Ectodermal cell (in vitro differentiated cells): ENCODE results near the gene DNAH7.

ENCODE experiments used
- H3K27ac ChIP-seq: 2 replicates; pipeline ENCODE4 v1.7.0; 2013; ENCODE audit warnings: mild to moderate bottlenecking, low read depth, low read length; ENCODE audit not compliant: insufficient read depth, poor library complexity, severe bottlenecking
- H3K27me3 ChIP-seq: 2 replicates; pipeline ENCODE4 v1.7.0; 2013; ENCODE audit warnings: mild to moderate bottlenecking, low read length; ENCODE audit not compliant: insufficient read depth, control insufficient read depth, poor library complexity, severe bottlenecking
- H3K36me3 ChIP-seq: one replicate; pipeline ENCODE4 v1.7.0; 2013; ENCODE audit warnings: low read length; ENCODE audit not compliant: control insufficient read depth, insufficient read depth
- H3K4me1 ChIP-seq: one replicate; pipeline ENCODE4 v1.7.0; 2013; ENCODE audit warnings: low read length; ENCODE audit not compliant: control insufficient read depth, insufficient read depth
- H3K4me3 ChIP-seq: 2 replicates; pipeline ENCODE4 v1.7.0; 2013; ENCODE audit warnings: low read depth, low read length, control low read depth; ENCODE audit not compliant: insufficient read depth
- H3K9me3 ChIP-seq: 2 replicates; pipeline ENCODE4 v1.7.0; 2013; ENCODE audit warnings: mild to moderate bottlenecking, low read length, moderate library complexity; ENCODE audit not compliant: control insufficient read depth
- WGBS, 2 experiments: methylation state at CpG; one replicate each; pipeline ENCODE4 v1.1.7; 2013; ENCODE audit warnings: missing lambda C conversion rate in 2 of 2; 5-methylcytosine and 5-hydroxymethylcytosine counted together

Gene DNAH7

GRCh38 chr2:195819276-195819675 is 249.4 kb downstream of the DNAH7 start:
- H3K36me3 ChIP-seq = no peaks in the 10 kb centered on the region
- no peaks in the 10 kb centered on the region for H3K27me3 ChIP-seq
- H3K27ac ChIP-seq = no peak overlapping the region
- H3K9me3 ChIP-seq = no peaks in the 10 kb centered on the region
- H3K4me1 ChIP-seq = no peaks in the 10 kb centered on the region
- no peak overlapping the region for H3K4me3 ChIP-seq
- WGBS, 2 experiments = 92 to 97% methylated on average over 1 of the region's 1 CpG

DNA sequence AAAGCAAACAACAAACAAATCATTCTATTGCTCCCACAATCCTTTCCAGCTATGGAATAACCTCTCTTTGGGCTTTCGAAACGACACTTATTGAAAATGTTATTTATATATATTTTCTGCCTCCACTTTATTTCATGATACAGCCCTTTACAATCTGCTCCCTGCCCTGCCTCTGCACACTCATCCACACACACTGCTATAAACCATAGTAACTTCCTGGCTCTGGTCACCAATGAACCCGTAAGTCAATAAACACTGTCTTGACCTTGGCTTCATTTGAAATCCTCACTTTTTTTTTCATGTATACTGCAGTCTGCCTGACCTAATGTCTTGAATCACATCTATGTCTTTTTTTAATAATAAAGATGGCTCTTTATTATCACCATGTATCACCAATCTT is 250.1 kb downstream of the DNAH7 start:
- Histone ChIP-seq H3K4me1 (no peaks in the 10 kb centered on the region), H3K36me3 (no peaks in the 10 kb centered on the region), H3K9me3 (no peaks in the 10 kb centered on the region), H3K4me3 (no peak overlapping the region), H3K27ac (no peak overlapping the region), H3K27me3 (no peaks in the 10 kb centered on the region)
- whole genome bisulfite sequencing, 2 experiments = 93 to 100% methylated on average over 2 to 3 of the region's 3 CpGs

DNA sequence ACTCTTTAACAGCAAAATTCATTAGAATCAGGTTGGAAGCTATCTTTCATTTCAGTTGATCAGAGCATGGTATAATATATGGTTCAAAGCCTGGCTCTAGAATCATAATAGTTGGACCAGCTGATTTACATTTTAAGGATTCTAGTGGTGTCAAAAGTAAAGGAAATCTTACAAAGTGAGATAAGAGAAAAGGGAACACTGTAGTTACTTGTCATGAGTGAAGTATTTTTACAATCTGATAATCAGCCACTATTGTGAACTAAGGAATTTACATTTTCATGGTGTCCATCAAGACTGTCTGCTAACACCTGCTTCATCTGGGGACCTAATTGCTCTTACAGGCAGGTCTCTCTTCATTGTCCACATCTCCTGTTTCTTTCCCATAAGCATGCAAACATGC is 250.5 kb downstream of the DNAH7 start:
- Histone ChIP-seq H3K4me1 (no peaks in the 10 kb centered on the region), H3K4me3 (no peak overlapping the region), H3K27me3 (no peaks in the 10 kb centered on the region), H3K36me3 (no peaks in the 10 kb centered on the region), H3K9me3 (no peaks in the 10 kb centered on the region), H3K27ac (no peak overlapping the region)

GRCh38 chr2:195815083-195815482 is 253.6 kb downstream of the DNAH7 start:
- Histone ChIP-seq H3K9me3 (no peaks in the 10 kb centered on the region), H3K36me3 (no peaks in the 10 kb centered on the region), H3K4me1 (no peaks in the 10 kb centered on the region), H3K27ac (no peak overlapping the region), H3K4me3 (no peak overlapping the region), H3K27me3 (no peaks in the 10 kb centered on the region)
- 100% methylated on average over 1 of the region's 2 CpGs; no CpG with 5 or more reads in 1 of the 2 experiments for WGBS, 2 experiments

- H3K4me1 ChIP-seq = no peaks in the 10 kb centered on the region
These were observed 255.2 kb downstream of the DNAH7 start for GRCh38 chr2:195813421-195813820.

DNA sequence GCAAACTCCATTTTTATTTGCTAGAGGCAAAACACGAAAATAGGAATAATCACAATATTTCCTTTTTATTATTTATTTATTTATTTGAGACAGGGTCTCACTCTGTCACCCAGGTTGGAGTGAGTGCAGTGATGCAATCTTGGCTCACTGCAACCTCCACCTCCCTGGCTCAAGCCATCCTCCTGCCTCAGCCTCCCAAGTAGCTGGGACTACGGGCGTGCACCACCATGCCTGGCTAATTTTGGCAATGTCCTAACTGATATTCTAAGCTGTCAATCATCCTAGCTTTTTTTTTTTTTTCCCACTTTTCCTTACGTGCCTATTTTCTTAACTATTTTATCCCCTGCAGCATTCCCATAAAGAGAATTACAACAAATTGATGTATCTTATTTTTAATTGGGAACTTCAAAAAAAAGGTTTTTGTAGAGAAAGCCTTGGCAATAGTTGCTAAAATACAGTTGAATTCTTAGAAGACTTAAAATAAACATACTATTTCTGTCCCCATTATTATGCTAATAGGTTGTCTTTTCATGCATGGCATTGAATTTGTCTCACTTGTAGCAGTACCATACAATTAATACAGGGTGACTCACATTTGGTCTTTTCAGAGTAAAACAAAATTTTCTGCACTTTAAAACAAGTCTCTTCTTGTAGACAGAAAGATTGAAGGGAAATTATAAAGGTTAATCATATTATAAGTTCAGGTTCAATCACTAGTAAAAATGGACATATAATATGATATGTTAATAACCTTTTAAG is 258.1 kb downstream of the DNAH7 start:
- 92 to 99% methylated on average over 2 to 3 of the region's 4 CpGs for WGBS, 2 experiments
- H3K27me3 ChIP-seq = no peaks in the 10 kb centered on the region

More at GRCh38 chr2:195813421-195813820, 255.2 kb downstream of the DNAH7 start:
- WGBS, 2 experiments = 87 to 90% methylated on average over 2 of the region's 3 CpGs
- Histone ChIP-seq H3K4me3 (no peak overlapping the region), H3K27me3 (no peaks in the 10 kb centered on the region), H3K27ac (no peak overlapping the region), H3K9me3 (no peaks in the 10 kb centered on the region), H3K36me3 (no peaks in the 10 kb centered on the region)

DNA sequence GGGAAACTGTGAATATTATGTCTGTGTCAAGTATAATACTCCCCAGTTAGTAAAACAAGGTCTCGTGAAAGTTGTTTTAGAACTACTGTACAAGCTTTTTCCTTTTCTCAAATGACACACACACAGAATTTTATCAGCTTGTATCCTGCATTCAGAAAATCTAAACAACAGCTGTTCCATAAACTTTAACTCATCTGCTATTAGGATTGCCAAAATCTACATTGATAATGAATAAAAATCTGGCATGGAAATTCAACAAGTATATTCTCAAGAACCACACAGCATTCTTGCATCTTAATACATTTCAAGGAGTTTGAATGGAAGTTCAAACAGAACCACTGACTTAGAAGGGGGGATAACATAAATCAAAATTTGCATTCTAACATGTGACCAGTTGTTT is 260.4 kb downstream of the DNAH7 start:
- no peaks in the 10 kb centered on the region for H3K4me1 ChIP-seq

More for the DNA sequence above, 258.1 kb downstream of the DNAH7 start:
- Histone ChIP-seq H3K9me3 (no peaks in the 10 kb centered on the region), H3K4me3 (no peak overlapping the region), H3K4me1 (no peaks in the 10 kb centered on the region), H3K27ac (no peak overlapping the region), H3K36me3 (no peaks in the 10 kb centered on the region)

DNA sequence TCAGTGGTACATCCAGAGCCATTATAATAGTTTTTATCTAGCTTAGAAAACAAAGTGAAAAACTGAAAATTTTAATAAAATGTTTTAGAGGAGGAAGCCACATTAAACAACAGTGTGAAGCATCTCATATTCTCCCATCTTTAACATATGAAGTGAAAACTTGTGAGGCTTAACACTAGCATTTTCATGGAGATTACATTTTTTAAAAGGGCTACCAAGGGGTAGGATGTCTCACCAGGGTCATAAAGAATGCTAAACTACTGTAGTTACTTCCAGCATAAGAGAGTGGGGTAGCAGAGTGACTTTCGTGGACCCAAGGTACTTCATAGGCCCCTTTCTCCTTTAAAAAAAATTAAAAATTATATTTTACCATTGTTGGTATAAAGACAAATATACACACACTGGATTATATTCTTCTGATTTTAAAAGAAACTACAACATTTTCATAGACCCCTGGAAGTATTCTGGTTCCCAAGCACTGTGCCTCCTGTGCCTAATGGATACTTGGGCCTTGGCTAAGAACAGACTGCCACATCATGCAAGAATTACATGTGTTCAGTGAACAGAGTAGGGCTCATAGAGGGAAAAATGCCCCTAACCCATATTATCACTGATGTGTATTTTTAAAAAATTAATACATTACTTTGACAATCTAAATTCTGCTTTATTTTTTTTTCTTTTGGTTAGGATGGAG is 263.2 kb downstream of the DNAH7 start:
- H3K4me1 ChIP-seq = no peaks in the 10 kb centered on the region
- no peaks in the 10 kb centered on the region for H3K36me3 ChIP-seq
- H3K27me3 ChIP-seq = no peaks in the 10 kb centered on the region
- 63% methylated on average over 1 of the region's 1 CpG; no CpG with 5 or more reads in 1 of the 2 experiments for WGBS, 2 experiments
- no peak overlapping the region for H3K27ac ChIP-seq
- H3K9me3 ChIP-seq = no peaks in the 10 kb centered on the region
- no peak overlapping the region for H3K4me3 ChIP-seq

More for the DNA sequence above, 260.4 kb downstream of the DNAH7 start:
- Histone ChIP-seq H3K4me3 (no peak overlapping the region), H3K27ac (no peak overlapping the region), H3K9me3 (no peaks in the 10 kb centered on the region), H3K36me3 (no peaks in the 10 kb centered on the region), H3K27me3 (no peaks in the 10 kb centered on the region)
- 100% methylated on average over 1 of the region's 1 CpG for WGBS, 2 experiments

- H3K4me1 ChIP-seq = no peaks in the 10 kb centered on the region
- WGBS, 2 experiments = 88 to 100% methylated on average over 1 of the region's 1 CpG
- no peaks in the 10 kb centered on the region for H3K36me3 ChIP-seq
- H3K9me3 ChIP-seq = no peaks in the 10 kb centered on the region
- no peak overlapping the region for H3K4me3 ChIP-seq
- H3K27ac ChIP-seq = no peak overlapping the region
- no peaks in the 10 kb centered on the region for H3K27me3 ChIP-seq
These were observed 272.8 kb downstream of the DNAH7 start for GRCh38 chr2:195795879-195796278.

GRCh38 chr2:195793881-195794280 is 274.8 kb downstream of the DNAH7 start:
- no peak overlapping the region for H3K4me3 ChIP-seq
- H3K9me3 ChIP-seq = no peaks in the 10 kb centered on the region
- H3K27ac ChIP-seq = no peak overlapping the region
- no peaks in the 10 kb centered on the region for H3K36me3 ChIP-seq
- 89 to 97% methylated on average over 1 to 2 of the region's 2 CpGs for WGBS, 2 experiments
- no peaks in the 10 kb centered on the region for H3K4me1 ChIP-seq
- no peaks in the 10 kb centered on the region for H3K27me3 ChIP-seq
